Transverse colon (tissue), 4 donors: ENCODE measurements around the gene PIP5K1B. TPM values are rescaled to one million over a fixed set of nuclear protein-coding genes. Genes with fewer than 3 reads are reported as not detected.

Experiments used
- DNase-seq: peaks from one replicate; pipeline ENCODE4 v3.0.0-alpha.2; 2019
- H3K27ac ChIP-seq, 4 donors: fragments of 200-600 bp; sonication (generic); 2 replicates each; pipeline ENCODE4 v1.5.1; 2016 to 2018; ENCODE audit warnings: inconsistent platforms in 4 of 4
- H3K27me3 ChIP-seq: fragments of 200-600 bp; sonication (generic); 2 replicates; pipeline ENCODE4 v1.5.1; 2017; ENCODE audit warnings: inconsistent platforms
- H3K36me3 ChIP-seq, 4 donors: fragments of 200-600 bp; sonication (generic); 2 replicates each; pipeline ENCODE4 v1.5.1; 2017 to 2019; ENCODE audit warnings: inconsistent platforms in 4 of 4
- H3K4me1 ChIP-seq, 4 donors: fragments of 200-600 bp; sonication (generic); 2 replicates each; pipeline ENCODE4 v1.5.1; 2017 to 2020; ENCODE audit warnings: inconsistent platforms in 4 of 4
- H3K4me3 ChIP-seq, 4 donors: fragments of 200-600 bp; sonication (generic); 1 replicate in 1 of 4; 2 replicates in 3 of 4; pipeline versions ENCODE4 v1.5.1 to v1.6.1; 2017 to 2019; ENCODE audit warnings: inconsistent platforms in 4 of 4
- H3K9me3 ChIP-seq, 2 donors: fragments of 200-600 bp; sonication (generic); 2 replicates each; pipeline ENCODE4 v1.5.1; 2017 to 2019; ENCODE audit warnings: inconsistent platforms in 2 of 2
- EP300 ChIP-seq: sonication (generic); formaldehyde crosslinking; IDR thresholded peaks from one replicate; pipeline ENCODE4 v1.6.1; 2017; ENCODE audit warnings: antibody characterized with exemption, low read depth
- POLR2A ChIP-seq: fragments of 450-650 bp; IDR thresholded peaks from one replicate; pipeline ENCODE4 v1.6.1; 2016; ENCODE audit warnings: antibody characterized with exemption, mild to moderate bottlenecking, moderate library complexity
- POLR2AphosphoS5 ChIP-seq, 3 donors: sonication (generic); formaldehyde crosslinking; IDR thresholded peaks; one replicate each; pipeline ENCODE4 v1.6.1; 2016; ENCODE audit warnings: antibody characterized with exemption in 3 of 3
- WGBS, 2 donors: methylation state at CpG; one replicate each; pipeline ENCODE4 v1.1.5; 2018; ENCODE audit warnings: low coverage in 1 of 2; 5-methylcytosine and 5-hydroxymethylcytosine counted together
- in situ Hi-C, 4 donors: fragments of 200-750 bp; cut with MboI; loops; one replicate each; pipeline versions ENCODE4 v1.15.0 to v1.15.1; 2017; ENCODE audit warnings: low sequenced_read_pairs in 3 of 4, low pct_ligation_motif_present in 1 of 4, low pct_unique_long_range_greater_than_20kb in 1 of 4
- intact Hi-C: fragments of 100-400 bp; cut with DNase I; formaldehyde crosslinking; loops from one replicate; pipeline ENCODE4 v1.15.1; 2023; ENCODE audit warnings: low total_unique reads
- total RNA-seq, 4 donors: library from RNA; depleted of rRNA; stranded (reverse); fragments of >200 nt; gene quantifications; one replicate each; pipeline ENCODE4 v1.1.0, GENCODE V29; 2016
- TF ChIP-seq, protein P1 (sequence below), 5 experiments: fragments of 200-600 bp in 3 of 5; fragments of 450-650 bp in 2 of 5; sonication (generic) in 3 of 5; IDR thresholded peaks; 1 replicate in 2 of 5; 2 replicates in 3 of 5; pipeline ENCODE4 v1.5.1; 2016 to 2017; ENCODE audit warnings: antibody characterized with exemption in 5 of 5, inconsistent platforms in 3 of 5, mild to moderate bottlenecking in 2 of 5, moderate library complexity in 1 of 5

PIP5K1B gene
- total RNA-seq, 4 donors from 2014 or later: 45.6 to 104 (median 76.0) TPM

DNA sequence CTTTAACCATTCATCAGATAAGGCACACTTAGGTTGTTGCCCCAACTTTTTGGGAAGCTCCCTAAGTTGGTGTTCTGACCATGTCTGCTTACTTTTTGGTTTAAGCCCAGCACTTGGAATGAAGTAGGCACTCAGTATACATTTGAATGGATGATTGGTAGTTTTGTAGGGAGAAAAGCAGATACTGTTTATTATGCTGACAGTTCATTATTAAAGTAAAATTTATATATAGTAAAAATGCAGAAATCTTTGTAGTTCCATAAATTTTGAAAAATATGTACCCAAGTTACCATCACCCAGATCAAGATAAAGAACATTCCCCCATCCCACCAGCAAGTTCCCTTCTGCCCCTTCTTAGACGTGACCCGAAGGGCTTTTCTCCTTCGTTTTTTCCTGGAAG lies 273.5 kb downstream of the PIP5K1B start:
- 95 to 97% methylated on average over 3 of the region's 3 CpGs for WGBS, 2 donors
- intact Hi-C loops: no loop called here
- no peaks in the 10 kb centered on the region for H3K27me3 ChIP-seq
- in situ Hi-C loops: loop anchor here in 2 of 4 donors (25.0 kb wide), 2 partner anchors 191 to 266 kb away; partner anchors contain the start of gene PIP5K1B (in 1 of the 2)
- DNase-seq: no peak
- no peaks in the 10 kb centered on the region for H3K36me3 ChIP-seq
- peaks cover 31 to 72% (median 58%) of the 10 kb centered on the region in 4 donors for H3K4me1 ChIP-seq
- H3K9me3 ChIP-seq: no peaks in the 10 kb centered on the region
- peak overlapping the region in 2 of 4 donors; percentile 74 for H3K27ac ChIP-seq
- no peak overlapping the region for H3K4me3 ChIP-seq
- TF ChIP-seq EP300 (no peak), POLR2A (no peak), POLR2AphosphoS5 (IDR thresholded peaks at IDR 0.05) (no peak)
- TF ChIP-seq, protein P1, sequence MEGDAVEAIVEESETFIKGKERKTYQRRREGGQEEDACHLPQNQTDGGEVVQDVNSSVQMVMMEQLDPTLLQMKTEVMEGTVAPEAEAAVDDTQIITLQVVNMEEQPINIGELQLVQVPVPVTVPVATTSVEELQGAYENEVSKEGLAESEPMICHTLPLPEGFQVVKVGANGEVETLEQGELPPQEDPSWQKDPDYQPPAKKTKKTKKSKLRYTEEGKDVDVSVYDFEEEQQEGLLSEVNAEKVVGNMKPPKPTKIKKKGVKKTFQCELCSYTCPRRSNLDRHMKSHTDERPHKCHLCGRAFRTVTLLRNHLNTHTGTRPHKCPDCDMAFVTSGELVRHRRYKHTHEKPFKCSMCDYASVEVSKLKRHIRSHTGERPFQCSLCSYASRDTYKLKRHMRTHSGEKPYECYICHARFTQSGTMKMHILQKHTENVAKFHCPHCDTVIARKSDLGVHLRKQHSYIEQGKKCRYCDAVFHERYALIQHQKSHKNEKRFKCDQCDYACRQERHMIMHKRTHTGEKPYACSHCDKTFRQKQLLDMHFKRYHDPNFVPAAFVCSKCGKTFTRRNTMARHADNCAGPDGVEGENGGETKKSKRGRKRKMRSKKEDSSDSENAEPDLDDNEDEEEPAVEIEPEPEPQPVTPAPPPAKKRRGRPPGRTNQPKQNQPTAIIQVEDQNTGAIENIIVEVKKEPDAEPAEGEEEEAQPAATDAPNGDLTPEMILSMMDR (IDR thresholded peaks at IDR 0.05): no peak

DNA sequence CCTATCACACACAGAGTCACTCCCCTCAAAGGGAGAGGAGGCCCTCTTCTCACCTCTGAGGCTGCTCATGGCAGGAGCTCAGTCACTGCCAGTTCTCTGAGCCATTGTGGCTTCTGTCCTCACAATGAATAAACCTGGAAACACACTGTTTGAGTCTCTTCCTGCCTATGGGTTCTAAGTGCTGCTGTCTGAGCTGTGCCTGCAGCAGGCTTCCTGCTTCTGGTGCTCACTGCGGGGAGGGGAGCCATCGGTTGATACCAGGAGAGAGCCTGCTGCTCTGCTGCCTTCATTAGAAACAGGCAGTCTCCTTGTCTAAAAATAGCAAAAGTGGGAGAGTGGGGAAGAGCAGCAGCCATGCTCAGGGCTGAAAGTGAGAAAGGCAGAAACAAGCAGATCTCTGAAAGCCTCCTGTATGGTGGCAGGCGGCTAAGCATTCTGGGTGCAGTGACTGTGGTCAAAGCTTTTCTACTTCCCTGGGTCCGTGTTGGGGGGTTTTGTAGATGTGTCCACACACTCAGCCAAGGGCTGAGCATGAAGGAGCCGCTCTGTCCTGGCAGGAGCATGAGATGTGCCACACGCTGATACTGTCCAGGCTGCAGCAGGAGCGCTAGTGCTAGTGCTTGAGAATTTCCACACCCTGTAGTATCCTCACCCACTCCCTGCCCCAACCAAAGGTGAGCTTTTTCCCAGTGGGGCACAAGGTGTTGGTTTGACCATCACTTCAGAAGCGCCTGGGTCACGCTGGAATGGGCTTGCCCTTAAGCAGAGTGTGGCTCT lies 274.7 kb downstream of the PIP5K1B start:
- in situ Hi-C loops: loop anchor here in 2 of 4 donors (25.0 kb wide), 2 partner anchors 192 to 267 kb away; partner anchors contain the start of gene PIP5K1B (in 1 of the 2)
- peak; percentile 26 for DNase-seq
- TF ChIP-seq POLR2AphosphoS5 (IDR thresholded peaks at IDR 0.05) (peak in 1 of 3 donors; percentile 82), EP300 (no peak)
- Histone ChIP-seq H3K27ac (peak overlapping the region; percentile 59 to 74 (median 70)), H3K4me1 (peaks cover 31 to 66% (median 49%) of the 10 kb centered on the region in 4 donors), H3K36me3 (no peaks in the 10 kb centered on the region), H3K27me3 (no peaks in the 10 kb centered on the region), H3K9me3 (no peaks in the 10 kb centered on the region), H3K4me3 (no peak overlapping the region)
- intact Hi-C loops: no loop called here
- WGBS, 2 donors: 68% methylated on average over 9 of the region's 9 CpGs; no CpG with 5 or more reads in 1 of the 2 donors

DNA sequence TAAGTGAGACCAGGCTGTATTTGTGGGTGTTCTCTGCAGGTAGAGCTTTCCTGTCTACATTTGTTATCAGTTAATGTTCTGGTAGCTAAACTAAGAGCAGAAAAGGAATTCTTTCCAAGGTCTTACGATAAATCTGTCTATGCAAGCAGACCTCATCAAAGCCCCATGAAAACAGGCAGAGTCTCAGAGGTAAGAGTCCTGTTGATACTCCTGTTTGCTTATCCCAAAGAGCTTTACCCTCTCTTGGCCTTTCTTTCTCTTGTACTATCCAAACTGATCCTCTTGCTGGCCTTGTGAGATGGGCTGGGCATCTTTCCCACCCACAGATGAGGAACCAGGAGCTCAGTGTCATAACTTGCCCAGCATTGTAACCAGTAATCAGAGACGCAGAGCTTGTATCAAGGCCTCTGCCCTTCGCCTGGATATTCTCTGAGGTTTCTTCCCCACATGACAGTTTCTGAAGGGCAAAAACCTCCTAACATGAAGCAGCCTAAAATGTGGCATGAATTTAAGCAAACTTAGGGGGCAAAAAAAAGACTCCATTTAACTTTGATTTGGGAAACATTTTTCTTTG lies 275.4 kb downstream of the PIP5K1B start:
- DNase-seq: no peak
- in situ Hi-C loops: loop anchor here in 2 of 4 donors (25.0 kb wide), 2 partner anchors 193 to 268 kb away; partner anchors contain the start of gene PIP5K1B (in 1 of the 2)
- H3K27me3 ChIP-seq: no peaks in the 10 kb centered on the region
- H3K36me3 ChIP-seq: no peaks in the 10 kb centered on the region
- intact Hi-C loops: no loop called here
- peaks cover 27 to 59% (median 45%) of the 10 kb centered on the region in 4 donors for H3K4me1 ChIP-seq
- peak overlapping the region; percentile 59 to 74 (median 70) for H3K27ac ChIP-seq
- peak in 1 of 3 donors; percentile 30 for TF ChIP-seq POLR2AphosphoS5 (IDR thresholded peaks at IDR 0.05)
- no peak for TF ChIP-seq EP300
- no peak for TF ChIP-seq POLR2A
- WGBS, 2 donors: 56 to 59% methylated on average over 3 of the region's 3 CpGs
- H3K9me3 ChIP-seq: no peaks in the 10 kb centered on the region
- no peak overlapping the region for H3K4me3 ChIP-seq

DNA sequence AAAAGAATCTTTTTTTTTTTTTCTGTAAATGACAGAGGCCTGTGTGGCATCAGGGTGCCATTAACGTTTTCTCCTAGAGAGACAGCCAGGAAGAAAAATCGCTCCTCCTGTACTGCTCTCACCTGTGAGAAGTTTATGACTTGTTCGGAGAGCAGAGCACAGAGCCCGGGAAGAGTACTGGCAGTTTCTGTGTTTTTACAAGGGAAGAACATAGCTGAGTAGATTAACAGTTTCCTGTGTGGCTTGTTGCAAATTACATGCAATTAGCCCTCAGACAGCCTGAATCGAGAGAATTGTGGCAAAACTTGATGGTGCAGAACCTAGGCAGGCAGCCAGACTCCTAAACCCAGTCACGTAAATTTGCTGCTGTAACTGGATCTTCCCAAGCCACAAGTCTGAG lies 276.7 kb downstream of the PIP5K1B start:
- 21 to 47% methylated on average over 3 to 6 of the region's 6 CpGs for WGBS, 2 donors
- H3K36me3 ChIP-seq: no peaks in the 10 kb centered on the region
- no peaks in the 10 kb centered on the region for H3K27me3 ChIP-seq
- in situ Hi-C loops: loop anchor here in 2 of 4 donors (25.0 kb wide), 2 partner anchors 194 to 269 kb away; partner anchors contain the start of gene PIP5K1B (in 1 of the 2)
- peak overlapping the region; percentile 59 to 74 (median 70) for H3K27ac ChIP-seq
- no peak for TF ChIP-seq POLR2AphosphoS5 (IDR thresholded peaks at IDR 0.05)
- TF ChIP-seq, protein P1 (IDR thresholded peaks at IDR 0.05): no peak
- no peak for TF ChIP-seq EP300
- no peak for TF ChIP-seq POLR2A
- H3K4me1 ChIP-seq: peaks cover 25 to 49% (median 38%) of the 10 kb centered on the region in 4 donors
- H3K4me3 ChIP-seq: no peak overlapping the region
- peak; percentile 28 for DNase-seq
- H3K9me3 ChIP-seq: no peaks in the 10 kb centered on the region
- intact Hi-C loops: no loop called here

DNA sequence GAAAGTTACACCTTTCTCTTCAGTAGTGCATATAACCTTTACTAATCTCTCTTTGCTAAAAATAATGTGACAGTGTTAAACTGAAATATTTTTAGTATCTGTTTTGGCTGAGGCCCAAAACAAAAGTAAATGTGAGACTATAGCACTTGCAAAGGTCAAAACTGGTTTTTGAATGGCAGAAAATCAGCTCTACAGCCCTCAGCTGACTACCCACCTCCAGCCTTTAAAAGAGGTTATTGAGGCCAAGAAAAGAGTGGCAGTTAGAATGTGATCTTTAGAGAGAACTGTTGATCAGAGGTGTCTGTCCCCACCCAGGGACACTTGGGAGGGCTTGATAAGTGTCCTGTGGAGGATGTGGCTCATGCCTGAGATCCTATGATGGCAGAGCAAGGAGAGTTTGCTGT lies 278.0 kb downstream of the PIP5K1B start:
- H3K4me1 ChIP-seq: peaks cover 25 to 49% (median 38%) of the 10 kb centered on the region in 4 donors
- in situ Hi-C loops: loop anchor here in 2 of 4 donors (25.0 kb wide), 2 partner anchors 196 to 271 kb away; partner anchors contain the start of gene PIP5K1B (in 1 of the 2)

More for the DNA sequence above, 278.0 kb downstream of the PIP5K1B start:
- Histone ChIP-seq H3K36me3 (no peaks in the 10 kb centered on the region), H3K27ac (no peak overlapping the region), H3K27me3 (no peaks in the 10 kb centered on the region), H3K4me3 (no peak overlapping the region), H3K9me3 (no peaks in the 10 kb centered on the region)
- intact Hi-C loops: no loop called here
- TF ChIP-seq EP300 (no peak), POLR2A (no peak), POLR2AphosphoS5 (IDR thresholded peaks at IDR 0.05) (no peak)
- TF ChIP-seq, protein P1 (IDR thresholded peaks at IDR 0.05): no peak
- no peak for DNase-seq
